ENCODE data around the gene GPER1.

GPER1 gene

DNA sequence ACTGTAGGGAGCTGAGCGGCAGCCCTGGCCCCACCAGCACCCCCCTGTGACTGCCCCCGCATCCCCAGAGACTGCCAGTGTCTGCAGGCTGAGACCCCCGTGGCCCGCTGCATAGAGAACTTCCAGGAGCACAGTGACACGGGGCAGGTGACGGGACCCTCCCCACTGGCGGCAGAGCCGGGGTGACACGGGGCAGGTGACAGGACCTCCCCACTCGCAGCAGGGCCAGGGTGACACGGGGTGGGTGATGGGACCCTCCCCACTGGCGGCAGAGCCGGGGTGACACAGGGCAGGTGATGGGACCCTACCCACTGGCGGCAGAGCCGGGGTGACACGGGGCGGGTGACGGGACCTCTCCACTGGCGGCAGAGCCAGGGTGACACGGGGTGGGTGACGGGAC, 2.3 kb downstream of the GPER1 start:
- no peak for DNase-seq (ENCODE audit: low spot score)

GRCh38 chr7:1090686-1091643, 3.1 kb downstream of the GPER1 start:
- DNase-seq (ENCODE audit: low spot score): no peak

GRCh38 chr7:1091644-1092027, 3.7 kb downstream of the GPER1 start:
- DNase-seq (ENCODE audit: low spot score): no peak

GRCh38 chr7:1092161-1092632, 4.3 kb downstream of the GPER1 start:
- DNase-seq (ENCODE audit: low spot score): no peak

GRCh38 chr7:1092806-1093501, 5.0 kb downstream of the GPER1 start:
- DNase-seq (ENCODE audit: low spot score): no peak

DNA sequence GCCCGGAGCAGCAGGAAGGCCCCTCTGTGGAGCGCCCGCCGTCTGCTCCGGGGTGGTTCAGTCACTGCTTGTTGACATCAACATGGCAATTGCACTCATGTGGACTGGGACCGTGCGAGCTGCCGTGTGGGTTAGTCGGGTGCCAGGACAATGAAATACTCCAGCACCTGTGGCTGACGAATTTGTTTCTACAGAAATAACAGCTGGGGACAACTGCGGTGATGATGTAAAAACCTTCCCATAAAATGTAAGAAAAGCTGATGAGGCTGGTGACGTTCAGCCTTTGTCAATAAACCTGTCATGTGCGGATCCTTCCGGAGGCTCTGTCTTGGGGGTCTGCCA, 5.6 kb downstream of the GPER1 start:
- no peak for DNase-seq (ENCODE audit: low spot score)

DNA sequence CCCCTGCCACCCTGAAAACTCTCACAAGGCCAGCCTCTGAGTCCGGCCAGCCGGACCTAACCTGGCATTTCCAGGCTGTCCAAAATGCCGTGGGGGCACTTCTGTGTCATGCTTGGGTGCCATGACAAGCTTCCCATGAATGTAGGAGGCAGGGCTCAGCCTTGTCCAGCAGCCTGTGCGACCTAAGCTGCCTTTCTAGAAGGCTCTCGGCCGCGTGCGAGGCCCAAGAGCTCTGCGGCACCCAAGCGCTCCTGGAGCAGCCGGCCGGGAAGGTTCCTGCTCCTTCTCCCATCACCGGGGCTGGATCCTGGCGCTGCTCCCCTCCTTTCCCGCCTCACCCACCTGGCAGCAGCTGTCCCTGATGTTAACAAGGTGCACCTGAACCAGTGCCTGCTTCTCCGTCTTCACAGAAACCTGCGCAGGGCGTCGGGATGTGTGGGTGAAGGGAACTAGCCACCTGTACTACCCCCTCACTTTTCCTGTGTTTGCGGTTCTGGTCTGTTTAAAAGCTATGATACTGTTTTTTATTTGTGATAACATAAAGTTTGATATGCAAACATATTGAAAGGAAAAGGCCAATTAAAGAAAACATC, 6.1 kb downstream of the GPER1 start:
- no peak for DNase-seq (ENCODE audit: low spot score)

DNA sequence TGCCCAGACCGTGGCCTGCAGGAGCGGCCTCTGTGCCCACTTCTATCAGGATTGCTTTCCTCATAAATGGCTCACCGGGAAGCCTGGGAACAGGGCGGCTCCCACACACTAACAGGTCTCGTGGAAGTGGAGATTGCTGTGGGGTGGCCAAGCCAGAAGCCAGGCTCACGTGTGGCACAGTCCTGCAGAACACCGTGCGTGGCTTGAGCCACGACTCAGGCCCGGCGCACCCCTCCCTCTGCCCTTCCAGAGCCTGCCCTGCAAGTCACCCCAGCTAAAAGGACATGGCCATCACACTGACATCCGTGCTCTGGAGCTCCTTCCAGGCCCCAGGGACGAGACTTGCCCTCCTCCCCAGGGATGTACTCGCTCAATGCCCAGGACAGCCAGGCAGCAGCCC, 7.0 kb downstream of the GPER1 start:
- no peak for DNase-seq (ENCODE audit: low spot score)

GRCh38 chr7:1095621-1096155, 7.8 kb downstream of the GPER1 start:
- no peak for DNase-seq (ENCODE audit: low spot score)

DNA sequence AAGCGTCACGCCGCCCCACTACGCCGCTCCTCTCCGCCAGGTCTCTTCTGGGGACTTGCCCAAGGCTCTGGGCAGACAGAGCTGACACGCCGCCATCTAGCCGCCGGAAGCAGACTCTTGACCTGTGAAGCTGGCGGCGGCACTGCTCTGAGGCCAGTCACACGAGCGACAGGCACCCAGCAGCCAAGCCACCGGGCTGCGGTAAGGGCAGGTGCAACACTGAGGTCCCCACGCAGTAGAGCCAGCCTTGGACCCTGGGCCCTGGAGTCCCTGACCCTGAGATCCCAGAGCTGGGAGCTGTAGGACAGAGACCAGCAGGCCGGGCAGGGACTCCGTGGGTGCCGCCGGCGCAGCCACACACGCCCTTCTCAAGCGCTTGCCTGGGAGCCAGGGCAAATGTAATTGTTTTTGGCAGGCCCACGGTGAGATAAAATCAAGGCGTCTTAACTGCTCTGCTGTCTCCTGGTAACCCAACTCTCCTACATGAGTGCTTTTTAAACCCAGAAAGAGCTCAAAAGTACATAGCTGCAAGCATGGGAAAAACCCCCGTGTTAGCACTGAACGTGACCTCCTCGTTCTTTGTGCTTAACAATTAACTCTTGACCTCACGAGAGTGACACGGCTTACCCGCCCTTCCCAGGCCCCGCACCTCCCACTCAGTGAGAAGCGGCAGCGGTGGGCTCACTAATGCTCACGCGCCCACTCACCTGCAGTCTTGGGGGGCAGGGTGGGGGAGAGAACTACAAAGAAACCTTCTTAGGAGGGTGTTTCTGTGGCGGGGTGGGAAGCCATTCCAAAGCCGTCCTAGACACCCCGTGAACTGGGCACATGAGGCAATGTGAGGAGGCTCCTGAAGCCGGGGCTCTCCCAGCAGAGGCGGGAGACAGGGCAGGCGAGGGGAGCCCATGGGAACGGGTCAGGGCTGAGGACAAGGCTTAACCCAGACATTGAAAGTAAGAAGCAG, 8.5 kb downstream of the GPER1 start:
- no peak for DNase-seq (ENCODE audit: low spot score)

DNA sequence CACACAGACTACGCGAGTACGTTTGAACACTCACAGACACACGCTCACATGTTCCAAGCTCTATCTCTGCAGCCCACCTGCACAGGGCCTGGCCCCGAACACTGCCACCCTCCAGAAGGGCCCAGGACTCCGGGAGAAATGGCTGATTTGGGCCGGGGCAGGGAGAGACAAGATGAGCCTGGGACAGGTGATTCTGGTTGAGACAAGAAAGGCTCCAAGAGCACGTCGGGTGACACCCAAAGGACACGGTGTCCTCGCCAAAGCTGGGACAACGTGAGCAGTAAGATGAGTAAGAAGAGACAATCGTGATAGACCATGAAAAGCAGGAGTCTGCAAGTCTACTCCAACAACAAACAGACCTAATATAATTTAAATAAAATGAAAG, 9.2 kb downstream of the GPER1 start:
- no peak for DNase-seq (ENCODE audit: low spot score)

DNA sequence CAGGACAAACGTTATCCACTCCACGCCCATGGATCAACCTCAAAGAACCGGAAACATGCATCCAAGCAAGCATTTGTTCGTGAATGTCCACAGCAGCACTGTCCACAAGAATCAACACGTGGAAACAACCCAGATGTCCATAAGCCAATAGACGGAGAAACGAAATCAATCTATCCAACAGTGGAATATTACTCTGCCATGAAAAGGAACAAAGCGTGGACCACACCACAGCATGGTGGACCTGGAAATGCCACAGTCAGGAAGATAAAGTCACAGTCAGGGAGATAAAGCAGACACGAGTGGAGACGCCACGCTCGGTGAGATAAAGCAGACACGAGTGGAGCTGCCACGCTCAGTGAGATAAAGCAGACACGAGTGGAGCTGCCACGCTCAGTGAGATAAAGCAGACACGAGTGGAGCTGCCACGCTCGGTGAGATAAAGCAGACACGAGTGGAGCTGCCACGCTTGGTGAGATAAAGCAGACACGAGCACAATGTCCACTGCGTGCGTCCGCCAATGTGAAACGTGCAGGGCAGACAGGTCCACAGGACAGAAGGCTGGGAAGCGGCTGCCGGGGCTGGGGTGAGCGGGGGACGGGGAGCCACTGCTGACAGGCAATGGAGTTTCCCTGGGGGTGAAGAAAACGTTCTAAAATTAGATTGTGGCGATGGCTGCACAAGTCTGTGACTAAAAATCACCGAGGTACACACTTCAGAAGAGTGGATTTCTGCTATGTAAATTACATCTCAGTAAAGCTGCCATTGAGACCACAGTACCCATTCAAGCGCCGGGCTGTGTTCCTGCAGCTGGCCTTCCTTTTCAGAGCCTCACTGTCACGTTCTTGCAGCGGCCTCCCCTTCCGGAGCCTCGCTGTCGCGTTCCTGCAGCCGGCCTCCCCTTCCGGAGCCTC, 10.6 kb downstream of the GPER1 start:
- DNase-seq (ENCODE audit: low spot score): no peak

DNA sequence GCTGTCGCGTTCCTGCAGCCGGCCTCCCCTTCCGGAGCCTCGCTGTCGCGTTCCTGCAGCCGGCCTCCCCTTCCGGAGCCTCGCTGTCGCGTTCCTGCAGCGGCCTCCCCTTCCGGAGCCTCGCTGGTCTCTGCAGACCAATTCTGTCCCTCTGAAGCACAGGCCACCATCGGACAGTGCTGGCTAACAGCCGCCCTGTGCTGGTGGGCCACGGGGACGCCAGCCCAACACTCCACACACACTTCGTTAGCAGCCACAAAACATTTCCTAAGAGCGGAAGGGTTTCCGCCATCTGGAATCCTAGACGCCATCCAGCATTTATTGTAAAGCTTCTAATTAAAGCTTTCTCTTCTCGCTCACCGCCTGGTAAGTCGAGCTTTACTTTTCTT, 11.2 kb downstream of the GPER1 start:
- DNase-seq (ENCODE audit: low spot score): no peak

- DNase-seq (ENCODE audit: low spot score): no peak
Measured at GRCh38 chr7:1099637-1100036, 11.7 kb downstream of the GPER1 start.

- DNase-seq (ENCODE audit: low spot score): no peak
Measured at GRCh38 chr7:1100386-1100785, 12.5 kb downstream of the GPER1 start.

DNA sequence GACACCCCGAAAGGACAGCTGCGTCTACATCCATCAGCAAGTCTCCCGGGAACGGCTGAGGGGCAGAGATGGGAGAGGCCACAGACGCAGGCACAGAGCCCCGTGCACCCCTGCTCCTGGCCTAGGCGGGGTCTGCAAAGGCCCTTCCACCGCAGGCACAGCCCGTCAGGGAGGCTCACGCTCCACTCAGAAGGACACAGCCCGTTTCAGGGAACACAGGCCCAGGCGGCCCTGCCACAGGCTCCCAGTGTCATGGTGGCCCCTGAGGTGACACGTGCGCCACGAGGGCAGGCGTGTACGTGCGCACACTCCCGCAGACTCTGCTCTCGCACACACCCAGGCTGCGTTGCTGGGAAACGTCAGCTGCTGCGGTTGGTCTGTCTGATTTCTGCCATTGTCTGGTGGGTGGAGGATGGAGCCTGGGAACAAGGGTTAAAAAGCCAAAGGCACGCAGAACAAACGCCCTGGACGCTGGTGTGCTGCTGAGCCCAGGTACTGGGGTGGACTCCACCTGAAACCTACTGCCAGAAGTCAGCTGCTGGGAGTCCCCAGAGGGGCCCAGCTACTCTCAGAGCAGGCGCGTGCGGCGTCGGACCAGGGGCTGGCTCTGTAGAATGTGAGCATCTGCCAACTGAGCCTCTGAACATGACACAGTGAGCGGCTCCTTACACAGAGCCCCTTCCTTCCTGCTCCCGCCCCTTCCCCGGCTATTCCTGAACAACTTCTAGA, 13.1 kb downstream of the GPER1 start:
- DNase-seq (ENCODE audit: low spot score): no peak

DNA sequence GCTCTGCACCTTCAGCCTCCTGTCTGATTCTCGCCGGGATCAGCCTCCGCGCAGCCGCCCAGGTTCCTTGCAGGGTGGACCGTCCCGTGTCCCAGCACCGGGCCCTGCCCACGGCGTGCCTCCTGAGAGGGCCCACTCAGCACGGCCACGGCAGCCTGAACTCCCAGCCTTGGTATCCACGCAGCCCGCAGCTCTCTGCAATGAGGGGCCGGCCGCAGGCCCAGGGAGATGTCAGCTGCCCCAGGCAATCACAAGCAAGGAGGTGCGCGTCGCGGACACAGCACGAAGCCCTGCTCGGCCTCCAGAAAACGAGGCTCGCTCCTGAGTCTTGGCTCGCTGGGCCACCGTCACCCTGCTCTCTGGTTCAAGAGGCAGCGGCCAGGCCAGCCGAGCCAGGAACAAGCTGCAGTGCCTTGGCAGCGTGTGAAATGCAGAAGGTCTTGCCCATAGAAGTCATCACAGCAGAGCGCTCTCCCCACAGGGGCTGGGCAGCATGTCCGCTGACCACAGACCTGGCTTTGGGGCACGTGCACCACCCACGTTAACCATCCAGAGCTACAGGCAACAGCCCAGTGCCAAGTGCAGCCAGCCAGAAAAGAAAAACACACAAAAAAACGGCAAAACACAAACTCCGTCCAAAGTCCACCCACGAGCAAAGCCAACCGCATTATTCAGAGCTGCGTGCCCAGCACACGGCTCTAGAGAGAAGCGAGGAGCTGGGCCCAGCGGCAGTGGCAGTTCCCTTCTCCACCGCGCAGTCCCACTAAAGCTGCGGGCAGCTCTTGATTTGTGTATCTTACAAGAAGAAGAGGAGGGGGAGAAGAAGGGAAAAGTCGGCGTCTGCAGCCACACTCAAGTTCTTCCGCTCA, 13.9 kb downstream of the GPER1 start:
- DNase-seq (ENCODE audit: low spot score): no peak

DNA sequence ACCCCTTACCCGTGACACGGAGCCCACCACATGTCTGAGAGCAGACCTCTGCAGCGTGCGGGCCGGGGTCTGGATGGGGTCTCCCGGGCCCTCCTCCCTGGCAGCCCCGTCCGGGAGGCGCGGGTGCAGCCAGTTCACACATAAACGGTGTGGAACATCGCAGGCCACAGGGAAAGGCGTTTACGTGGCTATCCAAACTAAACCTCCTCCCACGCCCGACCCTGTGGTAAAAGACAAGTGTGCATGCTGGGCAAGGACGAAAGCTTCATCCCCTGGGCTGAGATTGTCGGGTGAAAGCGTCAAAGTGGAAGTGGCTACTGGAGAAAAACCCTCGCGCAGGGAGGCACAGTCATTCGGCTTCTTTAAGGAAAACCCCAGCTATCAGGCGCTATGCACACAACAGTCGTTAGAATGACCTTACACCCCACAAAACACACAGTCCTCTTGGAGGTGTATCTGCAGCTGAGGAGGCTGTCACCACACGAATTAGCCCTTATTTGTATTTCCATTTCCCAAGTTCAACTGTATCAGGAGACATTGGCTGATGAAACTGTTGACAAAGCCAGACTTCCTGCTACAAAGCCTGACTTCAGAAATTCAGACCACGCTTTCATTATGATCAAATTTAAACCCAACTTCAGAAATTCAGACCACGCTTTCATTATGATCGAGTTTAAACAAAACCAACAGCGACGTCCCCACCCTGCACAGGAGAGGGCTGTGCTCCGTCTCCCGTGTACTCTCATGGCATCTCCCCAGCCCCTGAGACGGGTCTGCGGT, 15.3 kb downstream of the GPER1 start:
- no peak for DNase-seq (ENCODE audit: low spot score)

All from CD4-positive, alpha-beta T cell treated with Interleukin-6 at 100 ng/mL for 8 hours (primary cell).